Skin epidermis (tissue), 12 donors: ENCODE results near the gene OR52E4.

ENCODE experiments used
- H3K27ac ChIP-seq, 21 experiments: fragments of 200-600 bp; sonication (generic) in 11 of 21; one replicate each; pipeline ENCODE4 v1.5.0; 2020; ENCODE audit warnings: mild to moderate bottlenecking in 3 of 21, inconsistent platforms in 2 of 21, moderate library complexity in 2 of 21
- H3K4me3 ChIP-seq, 7 experiments: fragments of 200-600 bp; sonication (generic) in 2 of 7; one replicate each; pipeline ENCODE4 v1.5.0; 2020; ENCODE audit warnings: inconsistent platforms in 2 of 7, mild to moderate bottlenecking in 2 of 7, moderate library complexity in 1 of 7

Gene OR52E4

DNA sequence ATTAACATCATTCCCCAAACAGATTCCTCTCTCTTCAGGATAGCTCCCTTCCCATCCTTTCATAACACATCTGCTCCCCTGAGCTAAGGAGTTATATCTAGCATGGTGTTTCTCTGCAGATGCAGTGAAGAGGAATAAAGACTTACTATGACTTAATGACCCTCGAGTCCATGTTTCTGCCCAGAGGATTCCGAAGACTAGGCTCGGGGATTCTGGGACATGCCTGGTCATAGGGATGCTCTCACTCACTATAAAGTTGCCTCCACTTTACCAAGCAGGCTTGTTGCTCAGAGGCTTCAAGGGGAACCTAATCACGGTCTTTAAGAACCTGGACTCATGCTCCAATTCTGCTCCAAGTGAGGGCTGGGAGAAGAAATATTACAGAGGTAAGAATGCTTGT, at the start of gene OR52E4:
Gene OR52E4 (plus strand): TSS at position 301 of the 400 bp plus-strand sequence. CDS start 3,664 bp downstream, outside the sequence.
- Histone ChIP-seq H3K4me3 (no peak within 1 kb of the TSS), H3K27ac (no peak within 1 kb of the TSS)

DNA sequence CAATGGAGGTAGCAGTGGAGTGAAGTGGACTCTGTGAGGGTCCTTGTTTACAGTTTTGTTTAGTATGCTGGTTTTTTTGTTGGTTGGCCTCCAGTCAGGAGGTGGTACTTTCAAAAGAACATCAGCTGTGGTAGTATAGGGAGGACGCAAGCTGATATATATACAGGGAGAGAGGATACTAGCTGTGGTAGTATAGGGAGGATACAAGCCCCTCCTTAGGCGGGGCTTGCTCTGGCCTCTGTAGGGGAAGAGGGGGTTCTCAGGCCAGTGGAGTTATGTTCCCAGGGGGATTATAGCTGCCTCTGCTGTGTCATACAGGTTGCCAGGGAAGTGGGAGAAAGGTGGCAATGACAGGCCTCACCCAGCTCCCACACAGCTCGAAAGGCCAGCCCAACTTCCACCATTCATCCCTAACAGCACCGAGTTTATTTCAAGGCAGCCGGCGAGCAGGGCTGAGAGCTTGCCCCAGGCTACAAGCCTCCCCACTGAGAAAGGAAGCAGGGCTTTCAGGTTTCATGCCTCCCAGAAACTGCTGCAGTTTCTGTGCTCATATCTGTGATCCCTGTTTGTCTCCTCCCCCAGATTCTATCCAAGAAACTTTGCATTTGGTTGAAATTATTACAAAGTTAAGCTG, 49.1 kb upstream of the OR52E4 start:
- Histone ChIP-seq H3K4me3 (no peak overlapping the region), H3K27ac (no peak overlapping the region)

DNA sequence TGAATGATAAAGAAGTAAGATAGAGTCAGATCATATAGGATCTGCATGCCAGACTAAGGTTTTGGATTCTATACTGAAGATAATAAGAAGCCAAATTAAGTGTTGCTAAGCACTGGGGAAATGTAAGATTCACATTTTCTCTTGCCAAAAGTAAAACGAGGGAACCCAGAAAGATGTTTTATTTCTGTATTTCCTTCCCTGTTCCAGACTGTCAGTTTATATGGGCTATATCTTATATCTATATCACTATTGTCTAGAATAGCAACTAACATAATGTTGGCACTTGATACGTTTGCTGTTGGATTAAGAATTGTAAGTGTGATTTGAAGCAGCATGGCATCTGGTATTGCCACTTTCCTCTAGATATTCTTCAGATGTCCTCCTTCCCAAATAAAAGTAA, 47.0 kb upstream of the OR52E4 start:
- H3K4me3 ChIP-seq, result no peak overlapping the region
- H3K27ac ChIP-seq, result no peak overlapping the region

DNA sequence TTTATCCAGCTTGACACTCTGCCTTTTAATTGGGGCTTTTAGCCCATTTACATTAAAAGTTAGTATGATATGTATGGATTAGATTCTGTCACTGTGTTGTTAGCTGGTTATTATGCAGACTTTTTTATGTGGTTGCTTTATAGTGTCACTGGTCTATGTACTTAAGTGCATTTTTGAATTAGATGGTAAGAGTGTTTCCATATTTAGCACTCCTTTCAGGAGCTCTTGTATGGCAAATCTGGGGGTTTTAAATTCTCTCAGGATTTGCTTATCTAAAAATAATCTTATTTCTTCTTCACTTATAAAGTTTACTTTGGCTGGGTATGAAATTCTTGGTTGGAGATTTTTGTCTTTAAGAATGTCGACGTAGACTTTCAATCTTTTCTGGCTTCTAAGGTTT, 42.7 kb upstream of the OR52E4 start:
- no peak overlapping the region for H3K27ac ChIP-seq
- H3K4me3 ChIP-seq, result no peak overlapping the region

DNA sequence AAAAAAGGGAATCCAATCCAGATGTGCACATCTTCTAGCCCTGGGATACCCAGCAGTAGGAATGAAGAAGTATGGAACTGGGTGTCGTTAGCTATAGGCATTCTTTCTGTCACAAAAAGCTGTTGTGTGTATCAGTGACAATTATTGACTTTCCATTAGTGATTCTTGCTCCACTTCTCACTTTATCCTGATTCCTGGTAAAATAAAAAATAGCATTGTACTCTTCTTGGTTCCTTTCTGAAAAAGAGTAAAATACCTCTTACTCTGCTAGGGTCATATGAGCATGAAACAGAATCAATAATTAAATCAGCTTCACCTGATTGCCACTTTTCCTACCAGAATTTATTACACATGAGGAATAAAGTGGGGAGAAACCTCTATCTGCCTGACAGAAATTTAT, 38.6 kb upstream of the OR52E4 start, which contains the start of gene OR52E6:
Gene OR52E6 (minus strand): TSS at position 101 of the 400 bp plus-strand sequence. CDS start 0 bp downstream, at position 101.
- H3K27ac ChIP-seq, result no peak within 1 kb of the TSS
- no peak within 1 kb of the TSS for H3K4me3 ChIP-seq

DNA sequence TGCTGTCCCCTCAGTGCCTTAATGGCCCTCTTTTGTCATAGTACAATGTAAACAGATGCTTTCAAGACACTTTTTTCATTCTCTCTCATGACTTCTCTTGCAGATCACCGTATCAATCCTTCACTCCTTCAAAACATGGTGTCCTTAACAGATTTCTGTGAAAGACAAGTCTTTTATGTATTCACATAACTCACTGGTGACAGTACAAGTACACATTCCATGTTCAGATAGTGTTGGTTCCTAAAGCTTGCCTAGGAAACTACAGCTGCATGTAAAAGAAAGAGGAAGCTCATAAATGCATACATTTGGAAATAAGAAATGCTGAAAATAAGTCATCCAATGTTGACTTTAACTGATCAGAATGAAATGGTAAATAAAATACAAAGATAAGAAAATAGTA, 33.7 kb upstream of the OR52E4 start:
- no peak overlapping the region for H3K27ac ChIP-seq

DNA sequence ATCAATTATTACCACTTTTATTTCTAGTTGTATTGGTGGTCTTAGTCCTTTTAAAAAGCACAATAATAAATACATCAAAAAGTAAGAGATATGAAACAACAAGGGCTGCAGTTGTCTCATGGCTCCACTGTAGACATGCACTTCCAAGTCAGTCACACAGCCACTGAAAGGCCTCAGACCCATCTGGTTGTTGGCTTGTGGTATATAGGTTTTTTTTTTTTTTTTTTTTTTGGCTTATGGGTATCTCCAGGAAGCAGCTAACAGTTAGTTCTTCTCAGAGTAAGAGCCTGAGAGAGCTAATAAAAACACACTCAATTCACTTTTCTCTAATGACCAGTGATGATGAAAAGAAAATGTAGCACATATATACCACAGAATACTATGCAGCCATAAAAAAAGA, 32.7 kb upstream of the OR52E4 start:
- H3K27ac ChIP-seq, result no peak overlapping the region
- H3K4me3 ChIP-seq, result no peak overlapping the region

More for the DNA sequence above, 33.7 kb upstream of the OR52E4 start:
- no peak overlapping the region for H3K4me3 ChIP-seq

DNA sequence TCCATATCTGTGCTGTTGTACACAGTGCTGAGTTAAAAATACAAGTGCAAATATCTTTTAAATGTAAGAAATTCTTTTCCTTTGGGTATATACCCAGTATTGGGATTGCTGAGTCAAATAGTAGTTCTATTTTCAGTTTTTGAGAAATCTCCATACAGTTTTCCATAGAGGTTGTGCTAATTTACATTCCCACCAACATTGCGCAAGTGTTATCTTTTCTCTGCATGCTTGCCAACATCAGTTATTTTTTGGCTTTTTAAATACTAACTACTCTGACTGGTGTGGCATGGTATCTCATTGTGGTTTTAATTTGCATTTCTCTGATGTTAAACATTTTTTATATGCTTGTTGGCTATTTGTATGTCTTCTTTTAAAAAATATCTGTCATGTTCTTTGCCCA, 29.4 kb upstream of the OR52E4 start:
- H3K4me3 ChIP-seq, result no peak overlapping the region
- no peak overlapping the region for H3K27ac ChIP-seq

DNA sequence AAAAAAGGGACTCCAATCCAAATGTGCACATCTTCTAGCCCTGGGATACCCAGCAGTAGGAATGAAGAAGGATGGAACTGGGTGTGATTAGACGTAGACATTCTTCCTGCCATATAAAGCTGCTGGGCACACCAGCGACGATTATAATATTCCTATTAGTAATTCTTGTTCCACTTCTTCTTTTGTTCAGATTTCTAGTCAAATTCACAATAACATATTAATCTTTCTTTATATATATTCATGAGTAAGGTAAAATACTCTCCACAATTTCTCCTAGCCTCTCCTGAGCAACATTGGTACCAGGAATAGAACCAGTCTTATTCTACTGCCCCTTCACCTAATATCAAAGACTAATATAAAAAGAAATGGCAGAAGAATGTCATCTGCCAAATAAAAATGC, 22.8 kb upstream of the OR52E4 start, which contains the start of gene OR52E8:
Gene OR52E8 (minus strand): TSS at position 101 of the 400 bp plus-strand sequence. CDS start 0 bp downstream, at position 101.
- Histone ChIP-seq H3K4me3 (no peak within 1 kb of the TSS), H3K27ac (no peak within 1 kb of the TSS)

DNA sequence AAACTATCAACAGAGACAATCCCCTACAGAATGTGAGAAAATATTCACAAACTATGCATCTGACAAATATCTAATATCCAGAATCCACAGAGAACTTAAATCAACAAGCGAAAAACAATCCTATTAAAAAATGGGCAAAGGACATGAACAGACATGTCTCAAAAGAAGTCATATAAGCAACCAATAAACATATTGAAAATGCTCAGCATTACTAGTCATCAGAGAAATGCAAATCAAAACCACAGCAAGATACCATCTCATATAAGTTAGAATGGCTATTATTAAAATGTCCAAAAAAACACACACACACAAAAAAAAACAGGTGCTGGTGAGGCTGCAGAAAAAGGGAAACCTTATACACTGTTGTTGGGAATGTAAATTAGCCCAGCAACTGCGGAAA, 14.6 kb upstream of the OR52E4 start:
- Histone ChIP-seq H3K4me3 (no peak overlapping the region), H3K27ac (no peak overlapping the region)

DNA sequence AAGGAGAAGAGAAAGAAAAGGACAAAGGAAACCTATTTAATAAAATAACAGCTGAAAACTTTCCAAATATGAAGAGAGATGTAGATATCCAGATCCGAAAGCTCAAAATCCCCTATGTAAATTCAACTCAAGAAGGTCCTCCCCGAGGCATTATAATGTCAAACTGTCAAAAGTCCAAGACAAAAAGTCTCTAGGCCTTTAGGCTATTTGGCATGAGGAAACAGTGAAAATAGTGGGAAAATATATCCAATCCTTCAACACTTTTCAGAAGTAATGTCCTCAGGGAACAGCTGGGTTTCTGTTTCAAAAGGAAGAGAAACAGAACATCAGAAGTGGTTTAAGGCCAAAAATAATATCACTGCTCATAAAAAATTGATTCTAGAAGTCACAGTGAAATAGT, 1.9 kb upstream of the OR52E4 start:
- Histone ChIP-seq H3K27ac (no peak overlapping the region), H3K4me3 (no peak overlapping the region)

DNA sequence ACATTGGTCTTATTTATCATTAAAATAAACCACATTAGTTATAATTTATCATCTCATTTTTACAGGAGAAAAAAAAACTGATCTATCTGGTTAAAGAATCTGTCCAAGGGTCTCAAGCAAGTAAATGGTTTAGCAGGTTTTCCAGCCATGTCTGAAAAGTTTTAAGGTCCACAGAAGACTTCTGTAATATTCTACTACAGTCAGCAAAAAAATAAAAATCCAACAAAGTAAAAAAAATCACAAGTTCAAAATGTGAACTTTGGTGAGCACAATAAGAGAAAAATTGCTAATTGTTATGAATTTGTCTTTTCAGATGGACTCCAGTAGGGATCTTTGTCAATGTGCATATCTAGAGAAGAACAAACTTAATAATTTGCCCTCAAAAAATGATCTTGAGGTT, 1.3 kb downstream of the OR52E4 start:
- Histone ChIP-seq H3K4me3 (no peak overlapping the region), H3K27ac (no peak overlapping the region)

DNA sequence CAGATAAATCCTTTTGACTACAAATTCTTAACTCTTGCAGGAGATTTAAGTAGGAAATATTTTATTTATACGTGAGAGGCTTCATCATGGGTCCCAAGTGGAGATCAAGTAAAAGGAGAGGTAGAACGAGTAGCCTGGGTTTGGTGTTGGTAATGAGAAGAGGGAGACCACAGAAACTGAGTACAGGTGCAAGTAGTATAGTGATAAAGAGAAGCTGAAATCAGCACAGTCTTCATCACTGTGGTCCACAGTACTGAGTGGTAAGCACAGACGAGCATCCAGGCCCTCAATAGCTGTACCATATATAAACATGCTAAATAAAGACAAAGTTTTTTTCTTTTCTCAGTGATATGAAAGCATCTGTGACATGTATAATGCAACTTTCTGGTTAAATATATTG, 6.7 kb downstream of the OR52E4 start:
- H3K4me3 ChIP-seq, result no peak overlapping the region
- H3K27ac ChIP-seq, result no peak overlapping the region

DNA sequence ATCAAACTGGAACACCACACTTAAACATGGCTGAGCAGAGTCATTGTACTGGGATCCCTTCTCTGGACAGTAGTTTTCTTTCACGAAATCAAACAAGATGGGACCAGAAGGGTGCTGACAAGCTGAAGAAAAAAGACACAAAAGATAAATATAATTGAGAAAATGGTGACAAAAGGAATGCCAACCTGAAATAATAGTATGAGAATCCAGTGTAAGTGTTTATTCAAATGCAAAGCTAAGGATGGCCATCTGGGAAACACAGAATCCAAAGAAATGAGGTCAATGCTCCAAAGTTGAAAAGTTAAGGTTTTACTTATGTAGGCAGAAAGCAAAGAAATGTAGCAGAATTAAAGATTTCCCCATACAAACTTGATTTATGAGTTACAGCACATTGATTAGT, 7.2 kb downstream of the OR52E4 start:
- no peak overlapping the region for H3K27ac ChIP-seq
- no peak overlapping the region for H3K4me3 ChIP-seq

DNA sequence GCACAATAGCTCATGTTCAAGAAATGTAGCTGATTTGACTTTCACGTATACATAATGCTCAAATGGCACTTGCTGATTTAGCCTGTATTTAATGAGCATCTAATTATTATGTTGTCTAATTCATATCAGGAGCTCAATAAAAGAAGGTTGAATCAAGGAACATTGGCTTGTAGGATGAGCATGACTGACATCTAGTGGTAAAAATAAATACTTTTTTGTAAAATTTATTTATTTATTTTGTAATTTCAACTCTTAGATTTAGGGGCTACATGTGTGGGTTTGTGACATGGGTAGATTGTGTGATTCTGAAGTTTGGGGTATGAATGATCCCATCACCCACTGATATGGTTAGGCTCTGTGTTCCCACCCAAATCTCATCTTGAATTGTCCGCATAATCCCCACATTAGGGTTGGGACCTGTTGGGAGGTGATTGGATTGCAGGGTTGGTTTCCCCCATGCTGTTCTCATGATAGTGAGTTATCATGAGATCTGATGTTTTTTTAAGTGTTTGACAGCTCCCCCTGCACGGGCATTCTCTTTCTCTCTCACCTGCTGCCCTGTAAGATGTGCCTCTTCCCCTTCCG, 10.9 kb downstream of the OR52E4 start:
- Histone ChIP-seq H3K27ac (no peak overlapping the region), H3K4me3 (no peak overlapping the region)

DNA sequence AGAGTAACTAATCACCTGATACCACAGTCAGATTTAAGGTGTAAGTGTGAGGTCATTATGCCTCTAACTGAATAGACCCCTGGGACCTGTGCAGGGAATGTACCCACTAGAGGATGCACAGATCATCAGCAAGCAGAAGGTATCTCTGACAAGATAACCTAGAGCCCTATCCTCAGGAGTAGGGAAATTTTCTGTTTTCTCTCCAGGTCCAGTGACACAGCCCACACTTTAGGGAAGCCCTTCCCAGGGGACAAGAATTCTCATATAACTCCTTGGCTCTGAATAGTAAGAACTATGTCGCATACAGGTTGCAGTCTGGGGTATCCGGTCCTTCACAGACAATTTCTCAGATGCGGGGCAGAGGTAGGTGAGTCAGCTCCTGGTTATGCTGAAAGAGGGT, 12.5 kb downstream of the OR52E4 start, which contains the start of gene OR52E5:
Gene OR52E5 (plus strand): TSS at position 301 of the 400 bp plus-strand sequence. CDS start 7,569 bp downstream, outside the sequence.
- H3K27ac ChIP-seq, result no peak within 1 kb of the TSS
- no peak within 1 kb of the TSS for H3K4me3 ChIP-seq

DNA sequence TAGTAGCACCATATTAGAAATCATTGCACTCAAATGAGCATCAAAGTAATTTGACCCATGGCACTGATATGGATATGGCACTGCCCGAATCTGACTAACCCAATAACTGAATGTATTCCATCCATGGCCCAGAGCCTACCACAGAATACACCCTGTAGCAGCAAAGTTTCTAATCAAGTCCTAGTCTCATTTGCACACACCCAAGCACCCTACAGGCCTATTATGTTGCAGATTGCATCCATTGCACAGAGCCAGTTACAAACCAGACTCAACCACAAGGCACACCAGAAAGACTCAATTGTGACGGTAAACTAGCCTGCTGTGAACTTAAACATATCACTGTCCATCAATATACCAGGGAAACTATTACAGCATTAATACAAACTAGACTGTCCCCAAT, 19.1 kb downstream of the OR52E4 start:
- H3K27ac ChIP-seq, result no peak overlapping the region
- no peak overlapping the region for H3K4me3 ChIP-seq

DNA sequence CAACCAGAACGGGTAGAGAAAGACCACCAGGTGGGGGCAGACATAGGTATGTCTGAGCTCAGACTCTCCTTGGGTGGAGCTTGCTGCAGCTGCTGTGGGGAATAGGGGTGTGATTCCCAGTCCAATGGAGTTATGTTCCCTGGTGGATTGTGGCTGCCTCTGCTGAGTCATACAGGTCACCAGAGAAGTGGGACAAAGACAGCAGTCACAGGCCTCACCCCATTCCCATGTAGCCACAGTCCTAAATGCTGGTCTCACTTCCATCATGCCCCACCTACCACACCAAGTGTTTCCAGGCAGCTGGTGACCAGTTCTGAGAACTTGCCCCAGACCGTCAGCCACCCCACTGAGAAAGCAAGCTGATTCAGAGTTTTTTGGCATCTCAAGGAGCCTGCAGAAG, 30.1 kb downstream of the OR52E4 start:
- Histone ChIP-seq H3K4me3 (no peak overlapping the region), H3K27ac (no peak overlapping the region)

DNA sequence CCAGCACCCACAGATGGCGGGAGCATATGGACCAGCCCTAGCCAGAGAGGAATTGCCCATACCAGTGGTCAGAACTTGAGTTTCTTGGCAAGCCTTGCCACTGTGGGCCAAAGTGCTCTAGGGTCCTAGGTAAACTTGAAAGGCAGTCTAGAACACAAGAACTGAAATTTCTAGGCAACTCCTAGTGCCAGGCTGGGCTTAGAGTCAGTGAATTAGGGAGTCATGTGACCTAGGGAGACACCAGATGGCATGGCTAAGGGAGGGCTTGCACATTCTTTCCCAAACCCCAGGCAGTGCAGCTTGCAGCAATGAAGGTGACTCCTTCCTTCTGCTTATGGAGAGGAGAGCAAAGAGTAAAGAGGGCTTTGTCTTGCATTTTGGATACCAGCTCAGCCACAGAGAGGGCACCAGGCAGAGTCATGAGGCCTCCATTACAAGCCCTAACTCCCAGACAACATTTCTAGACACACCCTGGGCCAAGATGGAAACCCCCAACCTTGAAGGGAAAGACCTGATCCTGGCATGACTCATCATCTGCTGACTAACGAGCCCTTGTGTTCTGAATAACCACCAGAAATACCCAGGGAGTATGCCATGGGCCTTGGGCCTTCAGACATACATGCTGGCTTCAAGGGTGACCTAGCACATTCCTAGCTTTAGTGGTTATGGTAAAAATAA, 42.5 kb downstream of the OR52E4 start:
- H3K4me3 ChIP-seq, result no peak overlapping the region
- H3K27ac ChIP-seq, result no peak overlapping the region

DNA sequence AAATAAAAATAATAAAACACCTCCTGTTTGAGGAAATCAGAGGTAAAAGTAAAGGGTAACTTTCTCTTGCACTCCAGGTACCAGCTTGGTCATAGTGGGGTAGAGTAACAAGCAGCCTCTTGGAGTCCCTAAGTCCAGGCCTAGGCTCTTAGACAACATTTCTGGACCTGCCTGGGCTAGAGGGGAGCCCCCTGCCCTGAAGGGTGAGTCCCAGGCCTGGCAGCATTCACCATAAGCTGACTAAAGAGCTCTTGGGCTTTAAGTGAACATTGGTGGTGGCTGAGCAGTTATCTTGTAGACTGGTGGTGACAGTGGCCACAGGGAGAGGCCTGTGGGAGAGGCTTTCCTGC, 43.0 kb downstream of the OR52E4 start:
- no peak overlapping the region for H3K27ac ChIP-seq

DNA sequence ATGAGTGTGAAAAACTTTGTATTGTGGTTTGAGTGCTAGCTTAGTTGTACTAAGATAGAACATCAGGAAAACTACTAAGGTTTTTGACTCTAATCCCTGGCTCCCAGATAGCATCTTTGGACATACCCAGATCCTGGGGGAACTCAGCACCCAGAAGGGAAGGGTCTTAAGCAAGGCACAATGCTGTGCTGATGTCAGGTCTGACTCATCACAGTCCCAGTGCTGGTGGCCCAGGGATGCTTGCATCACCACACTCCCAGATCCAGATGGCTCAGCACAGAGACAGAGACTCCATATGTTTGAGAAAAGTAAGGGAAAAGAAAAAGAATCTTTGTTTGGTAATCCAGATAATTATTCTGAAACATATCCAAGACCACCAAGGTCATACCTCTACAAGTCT, 43.4 kb downstream of the OR52E4 start:
- Histone ChIP-seq H3K27ac (no peak overlapping the region), H3K4me3 (no peak overlapping the region)

More for the DNA sequence above, 43.0 kb downstream of the OR52E4 start:
- H3K4me3 ChIP-seq, result no peak overlapping the region
